ENCODE measurements around the gene ZNF541.

ZNF541 gene

GRCh38 chr19:47529018-47529742 is 43.8 kb downstream of the ZNF541 start:
- H3K9me3 ChIP-seq (ENCODE audit: low read depth, low read length) = no peaks in the 10 kb centered on the region
- no peak for DNase-seq (ENCODE audit: low read depth, low spot score)
- H3K9ac ChIP-seq (ENCODE audit: insufficient read length) = no peak overlapping the region
- H3K4me3 ChIP-seq = no peak overlapping the region
- H3K36me3 ChIP-seq (ENCODE audit: insufficient read depth, low read length) = no peaks in the 10 kb centered on the region
- H3K27ac ChIP-seq = no peak overlapping the region
- TF ChIP-seq EZH2 (IDR thresholded peaks at IDR 0.05) (no peak), POLR2AphosphoS5 (IDR thresholded peaks at IDR 0.05; ENCODE audit: borderline replicate concordance, low read depth, low read length) (no peak), FOXP2 (optimal IDR thresholded peaks at IDR 0.05; ENCODE audit: control extremely low read depth, extremely low read length, insufficient read depth) (no peak)

- TF ChIP-seq FOXP2 (optimal IDR thresholded peaks at IDR 0.05; ENCODE audit: control extremely low read depth, extremely low read length, insufficient read depth) = no peak
- TF ChIP-seq EZH2 (IDR thresholded peaks at IDR 0.05) = no peak
- no peak for TF ChIP-seq POLR2AphosphoS5 (IDR thresholded peaks at IDR 0.05; ENCODE audit: borderline replicate concordance, low read depth, low read length)
- Histone ChIP-seq H3K27ac (no peak overlapping the region), H3K4me3 (no peak overlapping the region), H3K9me3 (ENCODE audit: low read depth, low read length) (no peaks in the 10 kb centered on the region), H3K9ac (ENCODE audit: insufficient read length) (no peak overlapping the region), H3K36me3 (ENCODE audit: insufficient read depth, low read length) (no peaks in the 10 kb centered on the region)
- DNase-seq (ENCODE audit: low read depth, low spot score) = no peak
Measured at GRCh38 chr19:47526798-47527197, 46.1 kb downstream of the ZNF541 start.

DNA sequence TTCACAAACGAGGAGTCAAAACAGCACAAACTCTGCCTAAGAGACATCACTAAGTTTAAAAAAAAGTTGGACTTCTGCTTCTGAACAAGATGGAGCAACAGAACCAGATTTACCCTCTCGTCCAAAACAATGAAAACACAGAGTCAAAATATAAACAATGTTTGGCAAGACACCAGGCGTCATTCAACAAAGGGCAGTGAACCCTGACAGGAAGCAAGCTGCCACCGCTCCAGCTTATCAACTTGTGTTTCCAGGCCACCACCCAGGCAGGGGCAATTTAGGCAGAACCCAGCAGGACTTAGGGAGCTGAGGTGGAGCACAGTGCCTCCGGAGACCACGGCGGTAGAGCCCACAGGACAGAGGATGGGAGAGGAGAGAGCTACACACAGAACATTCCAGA is 49.5 kb downstream of the ZNF541 start:
- H3K36me3 ChIP-seq (ENCODE audit: insufficient read depth, low read length) = no peaks in the 10 kb centered on the region
- H3K9ac ChIP-seq (ENCODE audit: insufficient read length) = no peak overlapping the region
- no peak for DNase-seq (ENCODE audit: low read depth, low spot score)
- H3K9me3 ChIP-seq (ENCODE audit: low read depth, low read length) = no peaks in the 10 kb centered on the region
- TF ChIP-seq FOXP2 (optimal IDR thresholded peaks at IDR 0.05; ENCODE audit: control extremely low read depth, extremely low read length, insufficient read depth) (no peak), POLR2AphosphoS5 (IDR thresholded peaks at IDR 0.05; ENCODE audit: borderline replicate concordance, low read depth, low read length) (no peak), EZH2 (IDR thresholded peaks at IDR 0.05) (no peak)
- no peak overlapping the region for H3K4me3 ChIP-seq
- no peak overlapping the region for H3K27ac ChIP-seq

Data from SK-N-MC (cell line).